Astrocyte of the spinal cord (primary cell): Measurements from ENCODE around the gene MRPL3.

Experiments
- DNase-seq: peaks from one replicate; pipeline ENCODE4 v3.0.0; 2011; ENCODE audit warnings: low read depth, low spot score
- H3K4me3 ChIP-seq: 2 replicates; pipeline ENCODE4 v1.5.1; 2011; ENCODE audit warnings: low read depth, mild to moderate bottlenecking, low read length, moderate library complexity
- in situ Hi-C: cut with HindIII; loops from 2 replicates; pipeline ENCODE4 v1.10.0; 2017; ENCODE audit warnings: low sequenced_read_pairs
- TF ChIP-seq, protein P1 (sequence below): IDR thresholded peaks from 2 replicates; pipeline ENCODE4 v1.5.1; 2012; ENCODE audit warnings: low read depth, mild to moderate bottlenecking, low read length, inconsistent platforms

Gene MRPL3

DNA sequence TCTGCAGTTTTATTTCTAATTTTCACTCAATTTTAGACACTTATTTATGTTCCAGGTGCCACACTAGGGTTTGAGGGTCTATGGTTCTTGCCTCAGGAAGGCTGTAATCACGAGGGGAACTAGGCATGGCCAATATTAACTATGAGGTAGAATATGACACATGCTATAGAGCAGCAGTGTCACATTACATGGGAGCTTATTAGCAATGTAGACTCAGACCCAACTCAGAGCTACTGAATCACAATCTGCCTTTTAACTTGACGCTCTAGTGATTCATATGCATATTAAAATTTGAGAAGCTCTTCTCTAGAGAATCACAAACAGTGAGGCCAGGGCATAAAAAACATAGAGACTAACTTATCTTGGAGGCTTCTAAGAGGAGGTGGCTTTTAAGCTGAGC is 32.8 kb upstream of the MRPL3 start:
- TF ChIP-seq, protein P1, sequence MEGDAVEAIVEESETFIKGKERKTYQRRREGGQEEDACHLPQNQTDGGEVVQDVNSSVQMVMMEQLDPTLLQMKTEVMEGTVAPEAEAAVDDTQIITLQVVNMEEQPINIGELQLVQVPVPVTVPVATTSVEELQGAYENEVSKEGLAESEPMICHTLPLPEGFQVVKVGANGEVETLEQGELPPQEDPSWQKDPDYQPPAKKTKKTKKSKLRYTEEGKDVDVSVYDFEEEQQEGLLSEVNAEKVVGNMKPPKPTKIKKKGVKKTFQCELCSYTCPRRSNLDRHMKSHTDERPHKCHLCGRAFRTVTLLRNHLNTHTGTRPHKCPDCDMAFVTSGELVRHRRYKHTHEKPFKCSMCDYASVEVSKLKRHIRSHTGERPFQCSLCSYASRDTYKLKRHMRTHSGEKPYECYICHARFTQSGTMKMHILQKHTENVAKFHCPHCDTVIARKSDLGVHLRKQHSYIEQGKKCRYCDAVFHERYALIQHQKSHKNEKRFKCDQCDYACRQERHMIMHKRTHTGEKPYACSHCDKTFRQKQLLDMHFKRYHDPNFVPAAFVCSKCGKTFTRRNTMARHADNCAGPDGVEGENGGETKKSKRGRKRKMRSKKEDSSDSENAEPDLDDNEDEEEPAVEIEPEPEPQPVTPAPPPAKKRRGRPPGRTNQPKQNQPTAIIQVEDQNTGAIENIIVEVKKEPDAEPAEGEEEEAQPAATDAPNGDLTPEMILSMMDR = no peak
- H3K4me3 ChIP-seq = no peak overlapping the region
- in situ Hi-C loops = no loop called here
- DNase-seq = peak; percentile 65

GRCh38 chr3:131535131-131535530 is 32.4 kb upstream of the MRPL3 start:
- in situ Hi-C loops = no loop called here
- H3K4me3 ChIP-seq = no peak overlapping the region
- TF ChIP-seq, protein P1 = no peak
- DNase-seq = peak; percentile 65

- TF ChIP-seq, protein P1 = no peak
- no peak overlapping the region for H3K4me3 ChIP-seq
- DNase-seq = no peak
- in situ Hi-C loops = no loop called here
Observed at GRCh38 chr3:131532645-131533044, 29.9 kb upstream of the MRPL3 start.

- TF ChIP-seq, protein P1 = no peak
- DNase-seq = no peak
Observed at GRCh38 chr3:131530843-131531242, 28.1 kb upstream of the MRPL3 start.

DNA sequence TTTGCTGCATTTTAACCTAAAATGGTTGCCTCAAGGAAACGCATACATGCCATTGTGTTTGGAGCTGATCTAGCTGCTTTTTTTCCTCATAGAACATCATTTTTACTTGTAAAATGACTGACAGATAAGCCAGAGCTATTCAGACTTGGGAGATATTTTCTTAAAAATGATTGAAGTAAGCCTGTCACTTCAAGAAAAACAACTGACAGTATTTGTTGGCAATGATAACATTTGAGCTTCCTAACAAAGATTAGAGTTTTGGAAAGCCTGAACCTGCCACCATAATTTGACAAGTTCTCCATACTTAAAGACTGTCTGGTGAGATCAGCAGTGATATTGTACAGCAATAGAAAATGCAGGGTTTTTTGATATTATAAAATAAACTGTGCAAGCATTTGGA is 27.6 kb upstream of the MRPL3 start:
- TF ChIP-seq, protein P1 = no peak
- H3K4me3 ChIP-seq = no peak overlapping the region
- DNase-seq = no peak
- in situ Hi-C loops = no loop called here

More at GRCh38 chr3:131530843-131531242, 28.1 kb upstream of the MRPL3 start:
- in situ Hi-C loops = no loop called here
- no peak overlapping the region for H3K4me3 ChIP-seq

DNA sequence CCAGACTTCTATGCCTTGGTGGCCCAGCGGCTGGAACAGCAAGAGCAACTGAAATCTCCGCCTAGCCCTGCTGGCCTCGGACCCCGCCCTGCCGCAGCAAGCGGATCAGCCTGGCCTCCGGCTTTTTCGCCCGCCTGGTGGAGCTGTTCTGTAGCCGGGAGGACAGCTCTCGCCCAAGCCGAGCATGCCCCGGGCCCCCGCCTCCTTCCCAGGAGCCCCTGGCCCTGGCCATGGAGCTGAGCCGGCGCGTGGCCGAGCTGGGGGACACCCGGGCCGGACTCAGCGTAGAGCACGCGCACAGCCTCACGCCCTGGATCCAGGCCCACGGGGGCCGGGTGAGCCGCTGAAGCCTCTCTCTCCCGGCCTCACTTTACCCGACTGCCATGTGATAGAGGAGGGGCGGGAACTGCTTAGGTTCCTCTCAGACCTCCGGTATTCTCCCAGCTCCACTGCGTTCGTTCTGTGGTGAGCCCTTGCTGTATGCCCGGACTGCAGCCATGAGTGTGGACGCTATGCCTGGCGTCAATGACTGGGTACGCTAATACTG is 24.1 kb upstream of the MRPL3 start:
- peak overlapping the region; percentile 26 for H3K4me3 ChIP-seq
- TF ChIP-seq, protein P1 = peak; percentile 72
- in situ Hi-C loops = no loop called here
- peak; percentile 55 for DNase-seq
